K562 (cell line): ENCODE results near the gene GLRX. TPM values are rescaled to one million over a fixed set of nuclear protein-coding genes. Genes with fewer than 3 reads are reported as not detected.
A peak's percentile ranks its signal among the peaks of the same experiment; 100 is the strongest.

Experiments
- ARID2 ChIP-seq: fragments of 450-650 bp; IDR thresholded peaks from 2 replicates; pipeline ENCODE4 v1.6.1; 2017; ENCODE audit warnings: antibody characterized with exemption, mild to moderate bottlenecking
- BRCA1 ChIP-seq, 2 experiments: fragments of 450-650 bp in 1 of 2; sonication (generic) in 1 of 2; formaldehyde crosslinking in 1 of 2; IDR thresholded peaks; 2 replicates each; pipeline versions ENCODE4 v1.5.0 to v1.6.1; 2017 to 2020; ENCODE audit warnings: mild to moderate bottlenecking in 1 of 2, missing genetic modification reagents in 1 of 2
- DEAF1 ChIP-seq: fragments of 450-650 bp; formaldehyde crosslinking; IDR thresholded peaks from 2 replicates; pipeline ENCODE4 v1.4.0; 2020; ENCODE audit warnings: mild to moderate bottlenecking, moderate library complexity
- EGR1 ChIP-seq: fragments of 450-650 bp; conservative IDR thresholded peaks from 2 replicates; pipeline ENCODE4 v1.6.1; 2017; ENCODE audit warnings: mild to moderate bottlenecking
- GTF2A2 ChIP-seq: IDR thresholded peaks from 2 replicates; pipeline ENCODE4 v1.6.1; 2016; ENCODE audit warnings: mild to moderate bottlenecking, missing genetic modification characterization, missing compliant biosample characterization
- MAFG ChIP-seq: fragments of 450-650 bp; conservative IDR thresholded peaks from 2 replicates; pipeline ENCODE4 v1.6.1; 2016; ENCODE audit warnings: missing genetic modification characterization, missing compliant biosample characterization
- MTF1 ChIP-seq: fragments of 250-450 bp; sonication (Bioruptor Pico); IDR thresholded peaks from 2 replicates; pipeline ENCODE4 v1.9.0; 2021; ENCODE audit warnings: moderate library complexity, mild to moderate bottlenecking, inconsistent platforms, borderline replicate concordance
- NONO ChIP-seq, 2 experiments: fragments of 200-400 bp in 1 of 2; fragments of 450-650 bp in 1 of 2; formaldehyde crosslinking in 1 of 2; IDR thresholded peaks; 2 replicates each; pipeline ENCODE4 v1.6.1; 2017; ENCODE audit warnings: low read depth in 2 of 2, mild to moderate bottlenecking in 2 of 2, moderate library complexity in 2 of 2, low read length in 1 of 2
- RCOR1 ChIP-seq, 2 experiments: IDR thresholded peaks; 2 replicates each; pipeline ENCODE4 v1.6.1; 2012; ENCODE audit warnings: low read depth in 2 of 2, low read length in 2 of 2, borderline replicate concordance in 1 of 2, improper control_type of control experiment in 1 of 2
- RNF219 ChIP-seq: fragments of 250-450 bp; sonication (Bioruptor Pico); IDR thresholded peaks from 2 replicates; pipeline ENCODE4 v1.5.0; 2022; ENCODE audit warnings: mild to moderate bottlenecking
- RREB1 ChIP-seq: fragments of 250-450 bp; sonication (Bioruptor Pico); IDR thresholded peaks from 2 replicates; pipeline ENCODE4 v1.4.0; 2020
- SMC3 ChIP-seq: conservative IDR thresholded peaks from 2 replicates; pipeline ENCODE4 v1.6.1; 2011; ENCODE audit warnings: low read depth, low read length, improper control_type of control experiment; ENCODE audit not compliant: insufficient read depth
- STAG1 ChIP-seq: sonication (generic); formaldehyde crosslinking; IDR thresholded peaks from 2 replicates; pipeline ENCODE4 v1.5.0; 2020; ENCODE audit warnings: missing genetic modification reagents, borderline replicate concordance
- TAF7 ChIP-seq: fragments of 450-650 bp; IDR thresholded peaks from 2 replicates; pipeline ENCODE4 v1.6.1; 2016; ENCODE audit warnings: missing genetic modification characterization, missing compliant biosample characterization
- TCF7L2 ChIP-seq: fragments of 150-350 bp; IDR thresholded peaks from 2 replicates; pipeline ENCODE4 v1.6.1; 2016; ENCODE audit warnings: low read depth, mild to moderate bottlenecking, low read length, moderate library complexity
- ZNF184 ChIP-seq: sonication (generic); formaldehyde crosslinking; IDR thresholded peaks from 2 replicates; pipeline ENCODE4 v1.5.0; 2020; ENCODE audit warnings: missing genetic modification reagents
- ZNF347 ChIP-seq: fragments of 450-650 bp; formaldehyde crosslinking; IDR thresholded peaks from 2 replicates; pipeline ENCODE4 v1.4.0; 2020; ENCODE audit warnings: low read depth, mild to moderate bottlenecking, moderate library complexity
- ZNF507 ChIP-seq: conservative IDR thresholded peaks from 2 replicates; pipeline ENCODE4 v1.6.1; 2017; ENCODE audit warnings: missing genetic modification characterization, missing compliant biosample characterization
- polyA plus RNA-seq, 8 experiments: library from polyadenylated mRNA; depleted of rRNA in 4 of 8; stranded (reverse) in 5 of 8; unstranded in 3 of 8; fragments of >200 nt; fragmentation: Nextera tagmentation in 2 of 8; fragmentation: Illumina TruSeq in 1 of 8; extraction: Ambion mirVana in 2 of 8; extraction: Trizol in 1 of 8; gene quantifications; 2 replicates each; pipeline versions ENCODE4 v1.2.1 to v1.2.3, GENCODE V29; 2011 to 2014; ENCODE audit warnings: inconsistent platforms in 1 of 8, missing spikeins in 1 of 8
- total RNA-seq, 7 experiments: library from RNA; depleted of rRNA in 6 of 7; stranded (reverse); fragments of >200 nt in 6 of 7; fragmentation: Illumina TruSeq in 2 of 7; extraction: Trizol in 2 of 7; gene quantifications; 2 replicates each; pipeline versions ENCODE4 v1.2.1 to v1.2.3, GENCODE V29; 2011 to 2021; ENCODE audit warnings: low replicate concordance in 1 of 7

GLRX gene
- total and polyA plus RNA-seq, 9 of the 15 experiments (the other 6 are each of a cell fraction or from before 2014, with no cell fraction given) = 2.3 to 11.2 (median 4.6) TPM

- peak; percentile 82 for TF ChIP-seq DEAF1 (CRISPR knock-in tag)
- TF ChIP-seq GTF2A2 (tag) = no peak
- no peak for TF ChIP-seq RREB1 (CRISPR knock-in tag)
- TF ChIP-seq MTF1 = no peak
- no peak for TF ChIP-seq RNF219 (CRISPR knock-in tag)
- TF ChIP-seq EGR1 = no peak
- TF ChIP-seq TCF7L2 = no peak
- peak; percentile 32; the same call in 1 of the 2 replicates for TF ChIP-seq STAG1 (CRISPR knock-in tag)
- TF ChIP-seq NONO (IDR thresholded peaks at IDR 0.05; ENCODE audit: low read depth in 2 of 2, low read length in 1 of 2) = no peak
- no peak for TF ChIP-seq MAFG (tag)
- no peak for TF ChIP-seq BRCA1 (IDR thresholded peaks at IDR 0.05)
- TF ChIP-seq BRCA1 (CRISPR knock-in tag; IDR thresholded peaks at IDR 0.05) = no peak
- peak; percentile 85 for TF ChIP-seq SMC3
- 0 out of 4 replicates have a peak, but pooled peaks of 1 of the 2 experiments have one; percentile 46 for TF ChIP-seq RCOR1 (IDR thresholded peaks at IDR 0.05; ENCODE audit: borderline replicate concordance in 1 of 2, low read depth in 2 of 2, low read length in 2 of 2)
- TF ChIP-seq ZNF347 = no peak
- no peak for TF ChIP-seq ZNF184 (CRISPR knock-in tag)
- TF ChIP-seq TAF7 (tag) = no peak
- no peak for TF ChIP-seq ZNF507
- 0 out of 2 replicates have a peak, but pooled peaks have one; percentile 60 for TF ChIP-seq ARID2
Measured at GRCh38 chr5:95781101-95781583, 41.4 kb downstream of the GLRX start (continued).
